GF-D8 (cell line): ENCODE measurements around the gene RGS14.
"Not testable (repeated sequence)": the region's sequence is repeated elsewhere in the genome, so short reads cannot be mapped to it uniquely, and the experiment has no call there.

Source experiments
- DNase-seq: peaks from one replicate; lab custom pipeline; 2025; lab: John Stamatoyannopoulos, UW

Gene RGS14

DNA sequence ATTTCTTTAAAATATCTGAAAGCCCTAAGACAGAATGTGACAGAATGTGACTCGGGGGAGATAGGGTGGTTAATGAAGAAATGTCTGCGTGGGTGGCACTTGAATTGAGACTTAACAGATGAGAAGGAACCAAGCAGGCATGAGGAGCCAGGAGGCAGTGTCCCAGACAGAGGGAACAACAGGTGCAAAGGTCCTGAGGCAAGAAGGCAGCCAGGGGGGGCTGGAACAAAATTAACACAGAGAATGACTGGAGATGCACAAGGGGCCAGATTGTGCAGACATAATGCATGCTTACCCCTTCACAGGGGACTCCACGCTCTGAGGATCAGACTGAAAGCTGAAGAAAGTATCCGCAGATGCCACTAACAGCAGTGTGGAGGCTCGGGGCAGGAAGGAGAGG is 8.0 kb upstream of the RGS14 start:
- no peak for DNase-seq

DNA sequence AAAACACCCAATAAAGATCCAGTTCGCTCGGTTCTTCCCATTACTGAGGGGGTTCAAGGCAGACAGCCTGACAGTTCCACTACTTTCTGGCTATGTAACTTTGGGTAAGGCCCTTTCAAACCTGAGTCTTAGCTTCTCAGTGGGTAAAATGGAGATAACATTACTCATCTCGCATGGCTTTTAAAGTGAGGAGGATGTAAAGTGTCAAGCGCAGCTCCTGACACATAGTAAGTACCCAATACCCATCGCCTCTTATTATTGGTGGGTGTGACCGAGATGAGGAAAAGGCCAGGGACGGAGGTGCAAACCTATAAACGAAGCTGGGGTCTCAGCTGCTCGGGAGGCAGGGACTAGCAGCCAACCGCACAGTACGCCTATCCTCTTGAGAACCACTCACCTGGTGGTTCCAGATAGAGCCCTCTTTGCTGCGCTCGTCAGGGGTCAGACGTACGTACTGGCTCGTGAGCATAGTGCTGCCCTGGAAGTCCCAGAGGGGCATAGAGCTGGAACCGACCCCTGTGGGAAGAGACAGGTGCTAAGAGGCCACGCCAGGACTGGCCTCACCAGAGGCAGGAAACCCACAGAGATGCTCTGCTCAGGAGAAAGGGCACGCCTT is 6.8 kb upstream of the RGS14 start:
- no peak for DNase-seq

DNA sequence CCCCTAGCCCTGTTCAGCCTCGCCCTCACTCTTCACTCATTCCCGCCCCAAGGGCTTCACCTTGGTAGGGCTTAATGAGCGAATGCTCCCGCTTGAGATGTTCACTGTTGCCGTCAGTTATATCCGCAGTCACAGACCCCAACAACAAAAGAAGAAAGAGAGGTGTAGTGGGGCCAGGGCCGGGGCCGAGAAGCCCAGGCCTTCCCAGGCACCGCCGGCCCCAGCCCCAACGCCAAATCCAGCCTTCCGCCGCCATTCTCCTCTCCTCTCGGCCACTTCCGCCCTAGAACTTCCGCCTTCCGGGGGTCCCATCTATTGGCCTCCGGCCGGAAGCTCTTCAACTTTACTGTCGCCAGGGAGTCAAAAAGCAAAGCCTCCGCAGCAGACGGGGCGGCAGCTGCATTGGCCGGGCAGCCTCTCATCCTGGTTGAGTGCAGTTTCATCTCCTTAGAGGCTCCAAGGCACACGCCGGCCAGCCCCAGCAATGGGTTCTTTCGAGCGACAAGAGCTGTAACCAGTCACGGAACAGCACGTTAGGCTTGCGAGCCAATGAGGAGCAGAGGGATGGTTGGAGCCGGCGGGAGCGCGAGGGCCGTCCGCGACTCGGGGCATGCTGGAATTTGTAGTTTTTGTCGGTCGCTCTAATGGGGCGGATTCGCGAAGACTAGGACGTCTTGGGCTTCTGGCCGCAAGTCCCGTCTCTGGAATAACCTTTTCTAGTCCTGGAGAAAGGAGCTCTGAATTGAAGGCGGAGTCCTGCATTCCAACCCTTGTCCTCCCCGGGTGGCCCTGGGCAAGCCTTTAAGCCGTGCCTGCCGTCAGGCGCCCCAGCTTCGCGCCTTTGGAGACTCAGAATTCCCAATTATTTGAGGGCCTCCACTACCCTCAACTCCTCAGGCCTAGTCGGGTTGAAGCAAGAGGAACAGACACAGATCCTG is 6.1 kb upstream of the RGS14 start, which contains the start of gene LMAN2:
Gene LMAN2, minus strand, starts transcription at position 277 of the 938 bp plus-strand sequence. Its CDS starts 21 bp downstream, at position 256.
- peak; percentile 79 for DNase-seq

DNA sequence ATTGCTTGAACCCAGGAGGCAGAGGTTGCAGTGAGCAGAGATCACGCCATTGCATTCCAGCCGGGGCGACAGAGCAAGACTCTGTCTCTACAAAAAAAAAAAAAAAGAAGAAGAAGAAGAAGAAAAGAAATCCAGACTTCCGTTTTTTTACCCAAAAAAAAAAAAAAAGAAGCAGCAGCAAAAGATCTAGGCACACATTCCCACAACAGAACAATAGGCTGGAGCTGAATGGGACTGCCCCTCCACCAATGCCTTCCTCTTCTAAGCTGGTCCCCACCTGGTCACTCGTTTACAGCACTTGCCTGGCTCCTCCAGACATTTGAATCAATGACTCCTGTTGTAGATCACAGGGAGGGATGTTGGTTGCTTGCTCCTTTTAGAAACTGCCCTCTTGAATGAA is 4.6 kb upstream of the RGS14 start:
- DNase-seq = no peak

DNA sequence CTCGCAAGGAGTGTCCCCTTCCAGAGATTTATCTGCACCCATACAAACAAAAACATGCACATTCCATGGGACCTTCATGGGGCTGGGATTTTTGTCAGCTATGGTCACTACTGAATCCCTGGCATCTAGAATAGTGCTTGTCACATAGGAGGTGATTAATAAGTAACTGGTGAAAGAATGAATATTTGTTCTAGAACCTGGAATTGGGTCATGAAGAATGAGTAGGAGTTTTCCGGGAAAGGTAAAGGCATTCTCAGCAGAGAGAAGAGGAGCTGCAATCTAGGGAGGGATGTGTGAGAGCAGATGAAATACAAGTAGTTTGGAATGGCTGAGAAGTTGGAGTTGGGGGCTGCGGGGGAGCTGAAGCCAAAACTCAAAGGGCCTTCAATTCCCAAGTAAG is 3.5 kb upstream of the RGS14 start:
- DNase-seq = no peak

DNA sequence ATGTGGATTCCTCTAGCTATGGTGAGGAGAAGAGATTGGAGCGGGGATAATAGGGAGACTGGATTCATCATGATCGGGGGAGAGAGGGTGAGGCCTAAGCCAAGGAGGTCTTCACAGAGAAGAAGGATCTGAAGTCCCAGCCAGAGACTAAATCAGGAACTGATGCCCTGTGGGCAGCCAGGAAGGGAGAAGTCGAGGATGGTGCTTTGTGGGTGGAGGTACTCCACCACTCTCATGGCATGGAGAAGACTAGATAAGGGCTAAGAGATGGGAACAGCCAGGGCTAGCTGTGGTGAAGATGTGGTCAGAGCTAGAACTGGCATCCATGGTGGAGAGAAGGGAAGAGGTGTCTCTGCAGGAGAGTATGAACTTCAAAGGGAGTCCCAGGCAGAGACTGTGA is 3.0 kb upstream of the RGS14 start:
- no peak for DNase-seq

DNA sequence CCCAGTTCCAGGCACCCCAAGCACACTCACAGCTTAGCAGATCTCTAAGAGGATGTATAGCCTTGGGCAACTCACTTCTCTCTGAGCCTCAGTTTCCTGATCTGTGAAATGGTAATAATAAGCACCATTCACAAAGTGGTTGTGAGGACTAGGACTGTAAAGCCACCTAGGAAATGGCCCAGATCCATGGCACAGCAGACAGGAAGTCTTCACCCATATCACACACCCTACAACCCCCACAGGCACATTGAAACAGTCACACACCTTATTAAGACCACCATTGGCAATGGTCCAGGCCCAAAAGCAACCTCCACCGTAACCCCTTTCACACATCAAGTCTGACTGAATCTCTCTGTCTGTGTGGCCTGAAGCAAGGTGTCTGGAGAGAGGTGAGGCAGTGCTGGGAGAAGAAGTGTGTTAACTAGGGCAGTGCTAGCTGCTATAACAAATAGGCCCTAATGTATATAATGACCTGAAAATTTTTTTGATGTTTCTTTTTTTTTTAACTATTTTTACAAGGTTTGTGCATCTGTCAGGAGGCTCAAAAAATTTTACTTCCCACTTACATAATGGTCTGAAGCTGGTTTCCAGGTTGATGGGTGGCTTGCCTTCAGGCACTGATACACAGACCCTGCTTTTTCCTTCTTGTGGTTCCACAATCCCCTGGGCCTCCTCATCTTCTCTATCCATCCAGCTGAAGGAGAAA is 2.4 kb upstream of the RGS14 start:
- DNase-seq = no peak

DNA sequence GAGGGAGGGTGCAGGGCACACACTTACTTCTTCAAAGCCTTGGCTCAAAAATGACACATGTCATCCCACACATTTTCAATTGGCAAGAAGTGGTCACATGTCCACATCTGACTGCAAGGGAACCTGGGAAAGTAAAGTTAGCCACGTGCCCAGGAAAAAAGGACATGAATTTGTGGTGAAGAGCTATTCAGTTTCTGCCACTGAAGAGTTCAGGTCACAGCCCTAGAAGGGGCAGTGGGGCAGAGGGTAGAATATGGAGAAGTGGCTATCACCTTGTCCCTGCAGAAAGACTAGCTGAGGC is 1.9 kb upstream of the RGS14 start:
- DNase-seq = peak; percentile 75

DNA sequence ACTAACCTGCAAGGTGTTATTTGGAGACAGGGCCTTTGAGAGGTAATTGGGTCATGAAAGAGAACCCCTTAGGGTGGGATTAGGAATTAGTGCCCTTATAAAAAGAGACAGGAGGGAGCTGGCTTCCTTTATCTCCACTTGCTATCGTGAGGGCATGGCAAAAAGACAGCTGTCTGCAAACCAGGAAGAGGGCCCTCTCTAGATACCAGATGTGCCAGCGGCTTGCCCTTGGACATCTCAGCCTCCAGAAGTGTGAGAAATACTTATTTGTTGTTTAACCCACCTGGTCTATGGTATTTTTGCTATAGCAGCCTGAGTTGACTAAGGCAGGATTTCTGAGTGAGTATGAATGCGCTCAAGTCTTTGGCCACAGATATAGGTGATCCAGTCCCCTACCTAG is 978 bp upstream of the RGS14 start:
- no peak for DNase-seq

DNA sequence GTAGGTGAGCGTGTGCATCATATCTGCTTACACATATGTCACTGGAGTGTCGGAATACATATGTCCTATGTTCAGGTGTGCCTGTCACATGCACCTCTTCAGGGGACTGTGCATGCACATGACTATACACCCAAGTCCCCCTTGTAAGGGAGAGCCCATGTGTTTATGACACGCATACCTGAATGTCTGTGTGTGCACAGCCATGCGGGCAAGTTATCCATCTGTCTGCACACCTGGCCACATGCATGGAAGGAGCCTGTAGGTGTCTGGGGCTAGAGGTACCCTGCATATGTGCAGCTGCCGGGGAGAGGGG is 622 bp upstream of the RGS14 start:
- DNase-seq = no peak

DNA sequence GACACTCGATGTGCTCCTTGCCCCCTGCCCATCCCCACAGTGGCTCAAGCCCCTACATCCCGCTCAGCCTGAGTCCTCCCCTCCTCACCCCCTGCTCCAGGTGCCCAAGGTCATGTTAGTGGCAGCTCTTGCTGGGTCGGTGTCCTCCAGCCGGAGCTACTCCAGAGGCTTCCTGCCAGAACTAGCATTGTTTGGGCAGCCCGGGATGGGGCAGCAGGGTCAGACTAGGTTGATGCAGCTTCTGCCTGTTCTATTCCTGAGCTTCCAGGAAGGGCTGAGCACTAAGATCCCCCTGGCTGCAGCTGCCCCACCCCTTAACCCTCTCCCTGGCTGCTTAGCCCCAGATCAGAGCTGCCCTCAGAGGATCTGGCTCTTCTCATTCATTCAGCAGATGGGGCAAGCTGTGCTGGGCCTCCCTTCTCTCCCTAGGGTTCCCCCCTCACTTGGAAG is 671 bp downstream of the RGS14 start:
- no peak for DNase-seq

DNA sequence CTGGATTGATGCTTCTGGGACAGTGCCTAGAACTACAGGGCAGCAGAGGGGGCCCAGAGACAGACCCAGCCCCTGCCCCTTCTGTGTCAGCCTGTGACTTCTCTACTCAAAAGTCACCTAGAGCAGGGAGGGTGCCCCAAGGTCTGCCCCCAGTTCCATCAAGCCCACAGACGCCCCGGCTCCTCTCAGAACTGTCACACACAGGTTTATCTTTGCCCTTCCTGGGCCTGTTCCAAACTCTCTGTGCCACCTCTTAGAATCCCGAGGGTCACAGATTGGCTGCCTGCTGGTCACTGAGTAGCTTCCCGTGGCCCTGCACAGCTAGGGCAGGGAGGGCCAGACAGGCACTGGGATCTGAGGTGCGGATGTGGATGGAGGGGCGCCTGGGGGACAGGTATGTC is 1.7 kb downstream of the RGS14 start:
- no peak for DNase-seq

DNA sequence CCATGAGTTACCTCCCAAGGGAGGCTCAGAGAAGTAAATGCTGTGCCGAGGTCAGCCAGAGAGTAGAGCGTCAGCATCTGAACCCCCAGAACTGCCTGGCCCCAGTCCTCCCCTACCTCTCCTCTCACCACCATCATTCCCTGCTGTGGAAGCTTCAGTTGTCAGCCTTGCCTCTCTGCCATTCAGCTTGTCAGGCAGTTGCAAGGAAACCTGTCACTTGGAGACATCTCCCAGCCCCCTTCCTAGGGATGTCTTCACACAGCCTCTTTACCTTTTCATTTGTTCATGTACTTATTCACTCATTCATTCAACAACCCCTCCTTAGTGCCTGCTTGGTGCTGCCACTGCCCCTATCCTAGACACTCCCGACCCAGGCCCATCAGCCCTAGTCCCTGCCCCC is 2.1 kb downstream of the RGS14 start:
- DNase-seq = no peak

DNA sequence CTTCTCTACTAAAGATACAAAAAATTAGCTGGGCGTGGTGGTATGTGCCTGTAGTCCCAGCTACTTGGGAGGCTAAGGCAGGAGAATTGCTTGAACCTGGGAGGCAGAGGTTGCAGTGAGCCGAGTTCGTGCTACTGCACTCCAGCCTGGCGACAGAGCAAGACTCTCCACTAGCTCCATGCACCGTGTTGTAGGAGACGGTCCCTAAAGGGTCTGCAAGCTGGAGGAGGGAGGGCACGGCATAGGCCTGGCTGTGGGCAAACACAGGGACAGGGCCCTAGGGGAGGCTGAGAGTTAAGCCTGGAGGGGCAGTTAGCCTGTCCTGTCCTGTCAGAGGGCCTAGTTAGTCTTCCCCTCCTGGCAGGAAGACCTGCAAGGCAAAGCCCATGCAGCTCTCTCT is 3.0 kb downstream of the RGS14 start:
- DNase-seq = not testable (repeated sequence)

DNA sequence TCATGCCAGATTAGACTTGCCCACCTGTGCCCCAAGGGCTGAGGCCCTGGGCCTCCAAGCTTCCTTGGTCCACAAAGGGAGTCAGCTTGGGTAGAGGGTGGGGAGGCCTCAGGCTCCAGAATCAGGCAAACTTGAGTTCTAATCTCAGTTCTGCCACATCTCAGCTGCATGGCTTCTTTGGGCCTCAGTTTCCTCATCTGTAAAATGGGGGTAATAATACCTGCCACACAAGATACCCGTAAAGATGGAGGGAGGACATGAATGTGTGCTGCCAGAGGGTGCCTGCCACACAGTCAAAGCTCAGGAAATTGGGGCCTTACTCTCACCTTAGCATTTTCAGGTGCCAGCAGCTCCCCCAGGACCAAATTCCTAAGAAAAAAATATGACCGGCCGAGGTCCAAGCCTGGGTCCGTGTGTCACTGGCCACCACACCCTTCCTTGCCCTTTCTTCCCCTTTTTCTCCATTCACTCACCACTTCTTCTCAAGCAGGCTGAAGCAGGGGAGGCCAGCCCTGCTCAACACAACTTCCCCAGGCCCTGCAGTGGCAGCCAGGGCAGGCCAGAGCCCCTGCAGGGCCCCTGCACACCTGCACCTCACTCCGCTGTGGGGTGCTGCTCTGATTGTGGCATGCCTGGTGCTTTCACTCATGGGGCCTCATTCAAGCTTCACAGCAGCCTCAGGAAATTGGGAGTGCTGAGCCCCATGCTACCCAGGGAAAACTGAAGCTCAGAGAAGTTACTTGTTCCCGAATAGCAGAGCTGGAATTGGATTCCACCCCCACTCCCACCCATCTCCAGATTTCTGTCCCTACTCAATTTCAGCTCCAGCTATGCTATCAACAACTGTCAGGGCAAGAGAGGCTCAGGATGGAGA is 3.9 kb downstream of the RGS14 start:
- peak; percentile 24 for DNase-seq

DNA sequence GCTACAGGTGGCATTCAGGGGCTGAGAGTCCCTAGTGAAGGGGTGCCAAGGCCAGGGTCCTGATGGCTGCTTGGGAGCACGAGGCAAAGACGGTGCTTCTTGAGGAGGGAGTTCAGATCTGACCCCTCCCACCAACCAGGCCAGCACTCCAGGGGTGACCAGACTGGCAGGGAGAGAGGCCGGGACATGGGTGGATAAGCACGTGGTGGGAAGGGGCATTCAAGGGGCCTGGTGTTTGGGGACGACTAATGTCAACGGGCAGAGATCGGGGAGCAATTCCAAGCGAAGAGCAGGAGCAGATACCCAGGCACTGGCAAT is 4.5 kb downstream of the RGS14 start:
- DNase-seq = no peak

DNA sequence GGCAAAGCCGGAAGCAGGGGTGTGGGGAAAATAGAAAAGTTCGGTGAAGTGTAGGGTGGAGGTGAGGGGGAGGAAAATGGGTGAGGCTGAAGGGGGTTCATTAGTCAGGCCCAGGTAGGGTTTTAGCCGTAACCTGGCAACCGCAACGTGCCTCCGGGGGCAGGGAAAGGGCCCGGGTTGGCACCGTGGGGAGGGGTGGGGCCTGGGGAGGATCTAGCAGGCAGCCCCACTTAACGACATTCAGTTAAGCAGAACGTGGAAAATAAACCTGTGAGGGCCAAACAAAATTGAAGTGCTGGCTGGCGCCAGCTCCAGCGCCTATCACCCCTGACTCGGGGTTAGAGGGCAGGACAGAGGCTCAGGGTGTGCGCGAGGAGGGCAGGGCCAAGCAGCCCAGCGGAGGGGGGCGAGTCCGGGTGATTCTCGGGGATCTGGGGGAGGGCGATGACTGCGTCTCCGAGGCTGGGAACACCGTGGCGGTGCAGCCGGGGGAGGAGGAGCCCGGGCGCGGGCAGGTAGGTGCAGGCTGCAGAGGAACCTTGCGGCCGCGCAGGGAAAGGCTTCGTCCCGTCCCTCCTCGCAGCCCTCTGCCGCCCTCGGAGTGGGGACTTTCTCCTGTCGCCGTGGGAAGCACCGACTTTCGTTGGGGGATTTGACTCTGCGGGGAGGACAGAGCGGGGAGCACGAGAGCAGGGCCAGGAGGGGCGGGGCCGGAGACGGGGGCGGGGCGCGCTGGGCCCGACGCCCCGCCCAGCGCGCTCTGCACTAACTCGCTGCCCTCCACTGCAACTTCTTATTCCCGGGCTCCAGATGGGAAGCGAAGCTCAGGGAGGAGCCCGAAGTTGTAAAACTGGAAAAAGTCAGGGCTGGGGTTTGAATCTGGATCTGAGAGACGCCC is 5.1 kb downstream of the RGS14 start:
- no peak for DNase-seq

DNA sequence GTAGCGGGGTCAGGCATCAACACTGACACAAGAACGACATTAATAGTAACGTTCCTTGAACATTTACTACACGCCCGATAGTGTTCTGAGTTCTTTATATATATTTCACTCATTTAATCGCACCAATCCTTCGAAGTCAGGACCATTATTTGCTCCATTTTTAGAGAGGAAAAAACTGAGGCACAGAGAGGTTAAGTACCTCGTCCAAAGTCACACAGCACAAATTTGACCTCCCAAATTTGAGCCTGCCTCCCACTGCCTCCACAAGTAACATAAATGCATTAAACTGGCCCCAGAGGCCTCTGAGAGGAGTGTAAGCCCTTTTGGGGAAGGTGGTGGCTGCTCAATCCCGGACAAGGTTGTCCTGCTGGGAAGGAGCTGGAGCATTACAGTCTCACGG is 5.8 kb downstream of the RGS14 start:
- DNase-seq = no peak

DNA sequence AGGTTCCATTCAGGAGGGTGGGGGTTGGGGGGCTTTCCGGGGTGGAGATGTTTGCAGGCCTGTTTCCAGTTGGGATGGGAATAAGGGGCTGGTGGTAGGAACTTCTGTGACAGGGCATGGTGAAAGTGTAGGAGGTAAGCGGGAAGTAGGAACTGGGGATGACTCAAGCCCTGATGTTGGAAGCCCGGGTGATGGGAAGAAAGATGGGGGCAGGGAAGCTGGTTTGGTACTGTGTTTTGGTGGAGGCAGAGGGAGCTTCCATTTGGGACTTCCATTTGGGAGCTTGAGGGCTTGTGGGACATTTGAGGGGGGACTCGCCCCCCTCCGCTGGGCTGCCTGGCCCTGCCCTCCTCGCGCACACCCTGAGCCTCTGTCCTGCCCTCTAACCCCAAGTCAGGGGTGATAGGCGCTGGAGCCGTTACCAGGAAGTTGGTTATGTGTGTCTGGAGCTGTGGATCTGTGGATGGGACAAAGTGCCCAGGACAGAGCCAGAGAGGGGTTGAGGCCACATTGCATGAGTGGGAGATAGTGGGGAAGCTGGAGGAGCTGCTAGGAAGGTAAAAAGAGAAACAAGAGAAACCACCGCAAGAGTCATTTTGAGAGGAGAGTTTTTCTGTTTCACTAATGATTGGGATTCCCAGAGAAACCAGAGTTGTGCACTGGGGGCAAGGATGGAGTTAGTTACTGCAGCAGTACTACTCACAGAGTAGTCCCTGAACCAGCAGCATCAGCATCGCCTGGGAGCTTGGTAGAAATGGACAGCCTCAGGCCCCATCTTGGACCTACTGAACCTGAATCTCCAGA is 6.6 kb downstream of the RGS14 start:
- no peak for DNase-seq

DNA sequence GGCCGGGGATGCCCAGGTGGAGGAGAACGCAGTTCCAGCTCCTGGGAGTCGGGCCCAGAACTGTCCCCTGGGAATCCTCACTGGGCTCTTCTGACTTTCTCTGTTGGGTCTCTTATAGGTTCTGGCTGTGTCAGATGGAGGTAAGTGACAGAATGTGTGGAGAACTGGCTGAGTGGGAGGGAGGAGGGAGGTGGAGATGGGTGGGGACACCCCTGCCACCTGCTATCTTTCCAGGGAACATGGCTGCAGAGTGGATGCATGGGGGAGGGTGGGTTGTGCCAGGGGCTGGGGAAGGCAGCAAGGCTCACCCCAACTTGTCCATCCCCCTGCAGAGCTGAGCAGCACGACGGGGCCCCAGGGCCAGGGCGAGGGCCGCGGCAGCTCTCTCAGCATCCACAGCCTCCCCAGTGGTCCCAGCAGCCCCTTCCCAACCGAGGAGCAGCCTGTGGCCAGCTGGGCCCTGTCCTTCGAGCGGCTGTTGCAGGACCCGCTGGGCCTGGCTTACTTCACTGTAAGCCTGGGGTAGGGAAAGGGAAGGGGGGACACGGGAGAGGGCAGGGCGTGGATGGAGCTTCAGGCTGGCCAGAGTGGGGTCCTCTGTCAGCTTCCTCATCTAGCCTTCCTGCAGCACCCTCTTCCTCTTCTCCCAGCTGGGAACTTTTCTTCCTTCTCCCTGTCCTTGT is 8.3 kb downstream of the RGS14 start:
- no peak for DNase-seq
